ENCODE results near the gene BRSK1.

Gene BRSK1

GRCh38 chr19:55242517-55242916 is 41.3 kb upstream of the BRSK1 start:
- ATAC-seq (ENCODE audit: insufficient read depth, low read depth): no peak
- H3K9me3 ChIP-seq (ENCODE audit: insufficient read depth, low read length, severe bottlenecking): no peaks in the 10 kb centered on the region
- peaks cover 56% of the 10 kb centered on the region for H4K20me1 ChIP-seq (ENCODE audit: insufficient read depth, low read length)
- H3K79me2 ChIP-seq (ENCODE audit: insufficient read depth, low read length): peaks cover 21% of the 10 kb centered on the region
- H3K9ac ChIP-seq (ENCODE audit: low read depth, low read length): no peak overlapping the region
- H3K27ac ChIP-seq (ENCODE audit: low read length): no peak overlapping the region
- H3K27me3 ChIP-seq (ENCODE audit: insufficient read depth, low read length, poor library complexity): no peaks in the 10 kb centered on the region
- no peak overlapping the region for H3K4me2 ChIP-seq (ENCODE audit: insufficient read depth, low read length)
- no peak for TF ChIP-seq EZH2 (IDR thresholded peaks at IDR 0.05; ENCODE audit: borderline replicate concordance, low read depth, low read length, severe bottlenecking)
- TF ChIP-seq CTCF (IDR thresholded peaks at IDR 0.05; ENCODE audit: borderline replicate concordance, extremely low read depth, low read length, poor library complexity, severe bottlenecking): no peak
- DNase-seq: no peak
- H3K36me3 ChIP-seq (ENCODE audit: insufficient read depth, low read length): peaks cover 95% of the 10 kb centered on the region
- no peak overlapping the region for H3K4me3 ChIP-seq (ENCODE audit: low read depth in 1 of 2, low read length in 2 of 2)
- no peaks in the 10 kb centered on the region for H3K4me1 ChIP-seq (ENCODE audit: insufficient read depth, low read length)
- no peak overlapping the region for H2AFZ ChIP-seq (ENCODE audit: low read depth, low read length)

- ATAC-seq (ENCODE audit: insufficient read depth, low read depth) (no peak), DNase-seq (no peak)
- peaks cover 62% of the 10 kb centered on the region for H4K20me1 ChIP-seq (ENCODE audit: insufficient read depth, low read length)
- TF ChIP-seq EZH2 (IDR thresholded peaks at IDR 0.05; ENCODE audit: borderline replicate concordance, low read depth, low read length, severe bottlenecking): no peak
- no peak for TF ChIP-seq CTCF (IDR thresholded peaks at IDR 0.05; ENCODE audit: borderline replicate concordance, extremely low read depth, low read length, poor library complexity, severe bottlenecking)
- H3K9me3 ChIP-seq (ENCODE audit: insufficient read depth, low read length, severe bottlenecking): no peaks in the 10 kb centered on the region
- no peak overlapping the region for H3K27ac ChIP-seq (ENCODE audit: low read length)
- no peak overlapping the region for H3K9ac ChIP-seq (ENCODE audit: low read depth, low read length)
- H3K4me3 ChIP-seq (ENCODE audit: low read depth in 1 of 2, low read length in 2 of 2): no peak overlapping the region
- no peak overlapping the region for H2AFZ ChIP-seq (ENCODE audit: low read depth, low read length)
- H3K4me2 ChIP-seq (ENCODE audit: insufficient read depth, low read length): no peak overlapping the region
- H3K27me3 ChIP-seq (ENCODE audit: insufficient read depth, low read length, poor library complexity): no peaks in the 10 kb centered on the region
- H3K79me2 ChIP-seq (ENCODE audit: insufficient read depth, low read length): peaks cover 38% of the 10 kb centered on the region
- H3K4me1 ChIP-seq (ENCODE audit: insufficient read depth, low read length): no peaks in the 10 kb centered on the region
- H3K36me3 ChIP-seq (ENCODE audit: insufficient read depth, low read length): peaks cover 92% of the 10 kb centered on the region
Measured at GRCh38 chr19:55244004-55244680, 39.7 kb upstream of the BRSK1 start.

- Histone ChIP-seq H3K36me3 (ENCODE audit: insufficient read depth, low read length) (peaks cover 88% of the 10 kb centered on the region), H2AFZ (ENCODE audit: low read depth, low read length) (no peak overlapping the region), H4K20me1 (ENCODE audit: insufficient read depth, low read length) (peaks cover 65% of the 10 kb centered on the region), H3K27ac (ENCODE audit: low read length) (no peak overlapping the region), H3K79me2 (ENCODE audit: insufficient read depth, low read length) (peaks cover 50% of the 10 kb centered on the region), H3K4me2 (ENCODE audit: insufficient read depth, low read length) (no peak overlapping the region), H3K27me3 (ENCODE audit: insufficient read depth, low read length, poor library complexity) (no peaks in the 10 kb centered on the region), H3K9ac (ENCODE audit: low read depth, low read length) (no peak overlapping the region), H3K9me3 (ENCODE audit: insufficient read depth, low read length, severe bottlenecking) (no peaks in the 10 kb centered on the region), H3K4me3 (ENCODE audit: low read depth in 1 of 2, low read length in 2 of 2) (no peak overlapping the region), H3K4me1 (ENCODE audit: insufficient read depth, low read length) (no peaks in the 10 kb centered on the region)
- DNase-seq (no peak), ATAC-seq (ENCODE audit: insufficient read depth, low read depth) (no peak)
- TF ChIP-seq CTCF (IDR thresholded peaks at IDR 0.05; ENCODE audit: borderline replicate concordance, extremely low read depth, low read length, poor library complexity, severe bottlenecking) (no peak), EZH2 (IDR thresholded peaks at IDR 0.05; ENCODE audit: borderline replicate concordance, low read depth, low read length, severe bottlenecking) (no peak)
Measured at GRCh38 chr19:55245236-55245904, 38.4 kb upstream of the BRSK1 start.
